Cortex of kidney (tissue), 1 donor: ENCODE measurements around the gene TMEM128.
"Not testable (repeated sequence)": the region's sequence is repeated elsewhere in the genome, so short reads cannot be mapped to it uniquely, and the experiment has no call there.

Experiments used
- DNase-seq: peaks from one replicate; lab custom pipeline; 2025; lab: John Stamatoyannopoulos, UW

The TMEM128 gene

GRCh38 chr4:4254666-4255065 lies 6.6 kb upstream of the TMEM128 start:
- no peak for DNase-seq

- DNase-seq, result no peak
Measured at GRCh38 chr4:4254199-4254598, 6.2 kb upstream of the TMEM128 start.

DNA sequence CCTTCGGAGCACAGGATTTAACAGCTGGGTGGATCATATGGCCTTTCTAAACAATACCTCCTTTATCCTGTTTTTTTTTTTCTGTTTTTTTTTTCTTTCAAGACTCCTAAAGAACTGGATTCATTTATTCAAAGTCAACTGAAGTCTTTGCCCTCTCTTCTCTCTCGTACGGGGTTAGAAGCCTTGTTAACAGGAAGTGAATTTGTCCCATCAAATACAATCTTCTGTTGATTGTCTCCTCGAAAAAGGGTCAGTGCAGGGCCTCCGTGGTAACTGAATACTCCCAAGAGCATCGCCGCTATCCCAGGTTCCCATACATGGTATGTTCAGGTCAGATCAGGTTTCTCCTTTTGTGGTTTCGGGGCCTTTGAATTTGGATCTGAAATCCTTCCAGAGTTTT lies 1.8 kb upstream of the TMEM128 start:
- DNase-seq, result no peak

GRCh38 chr4:4249342-4249741 lies 1.3 kb upstream of the TMEM128 start:
- not testable (repeated sequence) for DNase-seq

- no peak for DNase-seq
Measured at GRCh38 chr4:4248885-4249203, 821 bp upstream of the TMEM128 start.

DNA sequence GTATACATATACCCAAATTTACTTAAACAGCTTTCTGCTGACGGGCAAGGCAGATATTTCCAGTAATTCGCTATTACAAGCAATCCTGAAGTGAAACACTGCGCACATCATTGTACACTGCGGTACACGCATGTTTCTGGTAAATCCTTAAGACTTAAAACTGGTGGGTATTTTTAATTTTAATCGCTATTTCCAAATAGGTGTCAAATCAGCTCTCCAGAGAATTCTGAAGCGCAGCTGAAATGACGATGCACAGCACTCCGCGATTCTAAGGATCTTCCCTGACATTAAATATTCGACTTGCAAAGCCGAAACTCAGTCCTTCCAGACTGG lies 361 bp downstream of the TMEM128 start:
- DNase-seq, result no peak

GRCh38 chr4:4245172-4245571 lies 2.9 kb downstream of the TMEM128 start:
- DNase-seq, result no peak

DNA sequence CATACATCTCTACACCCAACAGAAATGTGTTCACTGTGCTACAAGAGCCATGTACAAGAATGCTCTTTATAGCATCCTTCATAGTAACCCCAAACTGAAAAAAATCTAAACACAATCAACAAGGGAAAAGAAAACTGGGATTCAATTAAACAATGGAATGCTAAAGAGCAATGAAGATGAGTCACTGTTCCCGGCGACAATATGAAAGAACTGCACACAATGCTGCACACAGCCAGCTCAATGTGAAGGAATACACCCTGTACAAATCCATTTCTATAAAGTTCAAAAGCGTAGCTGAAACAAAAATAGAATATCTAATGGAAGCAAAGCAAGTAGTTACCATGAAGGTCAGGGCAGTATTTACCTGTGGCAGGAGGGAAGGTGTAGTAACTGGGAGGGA lies 8.5 kb downstream of the TMEM128 start:
- not testable (repeated sequence) for DNase-seq

GRCh38 chr4:4233610-4234009 lies 14.4 kb downstream of the TMEM128 start:
- DNase-seq, result no peak

DNA sequence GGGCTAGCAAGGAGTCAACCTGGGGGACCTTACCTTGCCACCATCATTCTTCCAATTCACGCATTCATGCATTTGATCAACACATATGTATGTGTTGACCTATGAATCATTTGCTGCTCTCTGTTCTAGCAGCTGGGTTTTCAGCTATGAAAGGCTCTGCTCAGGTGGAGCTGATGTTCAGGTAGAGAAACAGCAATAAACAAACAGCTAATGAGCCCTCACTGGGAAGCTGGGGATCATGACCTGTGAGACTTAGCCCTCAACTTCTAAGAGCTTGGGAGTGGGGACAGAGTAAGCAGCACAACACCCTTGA lies 19.7 kb downstream of the TMEM128 start:
- DNase-seq, result no peak

DNA sequence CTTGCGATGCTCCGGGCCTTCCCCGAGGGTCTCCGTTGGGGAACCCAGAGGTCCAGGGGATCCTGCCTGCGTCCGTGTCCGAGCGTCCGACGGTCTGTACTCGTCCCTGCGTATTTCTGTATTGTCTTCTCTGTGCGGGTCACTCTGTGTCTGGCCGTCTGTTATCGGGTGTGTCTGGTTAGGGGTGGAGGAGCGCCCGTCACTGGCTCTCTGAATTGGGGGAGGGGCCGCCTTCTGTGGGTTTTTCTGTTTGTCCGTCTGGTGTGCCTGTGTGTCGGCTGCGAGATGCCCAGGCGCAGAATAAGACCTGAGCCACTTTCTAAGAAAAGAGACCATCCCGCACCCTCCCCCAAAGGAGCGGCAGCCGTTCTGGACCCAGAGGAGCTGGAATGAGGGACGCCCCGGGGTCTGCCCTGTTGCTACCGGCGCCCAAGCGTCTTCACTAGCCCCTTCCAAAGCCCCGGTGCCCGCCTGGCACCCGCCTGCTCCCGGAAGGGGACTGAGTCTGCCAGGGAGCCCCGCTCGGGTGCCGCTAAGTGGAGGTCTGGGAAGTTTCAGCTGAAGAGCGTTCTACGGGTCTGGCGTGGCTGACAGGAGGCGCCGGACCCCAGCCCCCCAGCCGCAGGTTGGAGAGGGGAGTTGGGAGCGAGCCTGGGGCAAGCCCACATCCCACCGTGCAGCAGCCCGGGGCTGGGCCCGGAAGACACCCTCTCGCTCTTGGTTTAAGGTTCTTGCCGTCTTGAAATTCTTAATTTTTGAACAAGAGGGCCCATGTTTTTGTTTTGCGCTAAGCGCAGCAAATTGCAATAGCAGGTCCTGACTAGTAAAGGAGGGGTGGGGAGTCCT lies 20.3 kb downstream of the TMEM128 start:
- DNase-seq, result no peak

- no peak for DNase-seq
Measured at GRCh38 chr4:4226606-4227438, 21.2 kb downstream of the TMEM128 start, which contains the start of gene OTOP1. OTOP1 (minus strand) TSS chr4:4226929; CDS start chr4:4226864, 65 bp downstream.

DNA sequence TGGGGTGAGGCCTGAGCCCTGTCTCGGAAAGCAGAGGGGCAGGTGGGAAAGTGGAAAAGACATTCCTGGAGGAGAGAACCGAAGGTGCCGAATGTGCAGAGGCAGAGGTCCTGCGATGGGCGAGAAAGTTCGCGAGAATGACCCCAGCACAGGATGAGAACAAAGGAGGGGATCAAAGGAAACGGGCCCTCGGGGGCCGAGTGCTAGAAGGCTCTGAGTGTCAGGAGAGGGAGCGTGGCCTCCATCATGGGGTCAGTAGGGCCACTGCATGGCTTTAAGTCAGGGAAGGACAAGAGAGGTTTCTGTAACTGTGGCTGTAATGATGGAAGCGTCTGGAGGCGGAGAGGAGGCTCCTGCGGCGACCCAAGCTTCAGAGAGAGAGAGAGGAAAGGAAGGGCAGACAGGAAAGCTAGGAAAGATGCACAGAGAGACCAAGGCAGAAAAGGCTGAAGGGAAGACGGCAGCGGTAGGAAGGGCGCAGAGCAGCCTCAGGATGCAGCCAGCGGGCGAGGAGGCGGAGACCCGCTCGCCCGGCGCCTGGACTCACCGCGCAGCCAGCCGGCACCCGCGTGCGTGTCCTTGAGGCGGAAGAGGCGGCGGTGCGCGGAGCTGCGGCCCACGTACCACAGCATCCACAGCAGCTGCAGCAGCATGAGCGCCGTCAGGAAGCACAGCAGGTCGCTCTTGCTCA lies 22.0 kb downstream of the TMEM128 start:
- no peak for DNase-seq

DNA sequence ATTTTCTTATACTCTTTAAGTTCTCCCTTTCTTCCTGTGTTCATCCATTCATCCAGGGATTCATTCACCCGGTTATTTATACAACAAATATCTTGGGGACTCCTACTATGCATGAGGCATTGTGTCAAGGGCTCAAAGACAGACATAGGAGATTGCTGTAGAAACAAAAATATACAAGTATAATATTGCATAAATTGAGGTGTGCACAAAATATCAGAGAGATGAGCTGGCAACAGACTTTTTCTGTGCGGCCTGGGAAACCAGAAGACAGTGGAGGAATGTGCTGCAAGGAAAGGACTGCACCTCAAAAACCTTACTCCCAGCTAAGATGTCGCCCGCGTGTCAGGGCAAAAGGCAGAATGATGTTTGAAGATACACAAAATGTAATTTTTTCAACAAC lies 30.9 kb downstream of the TMEM128 start:
- no peak for DNase-seq

GRCh38 chr4:4216648-4217047 lies 31.4 kb downstream of the TMEM128 start:
- DNase-seq, result no peak

- DNase-seq, result not testable (repeated sequence)
Measured at GRCh38 chr4:4213674-4214073, 34.3 kb downstream of the TMEM128 start.

DNA sequence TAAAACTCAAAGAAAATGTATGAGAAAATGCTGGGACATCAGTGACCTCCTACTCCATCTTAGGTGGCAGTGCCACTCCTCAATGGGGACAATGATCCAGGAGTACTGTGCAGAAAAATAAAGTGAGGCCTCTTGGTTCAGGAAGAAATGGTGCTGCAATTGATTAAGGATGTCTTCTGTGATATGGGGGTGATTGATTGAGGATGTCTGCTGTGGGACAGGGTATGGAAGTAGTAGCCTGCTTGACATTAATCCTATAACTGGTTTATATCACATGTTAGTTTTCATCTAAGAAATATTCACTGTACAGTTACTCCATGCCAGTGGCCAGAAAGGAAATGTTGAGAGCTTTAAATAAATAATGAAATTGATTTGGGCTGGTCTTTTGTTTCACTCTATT lies 41.8 kb downstream of the TMEM128 start:
- DNase-seq, result no peak

DNA sequence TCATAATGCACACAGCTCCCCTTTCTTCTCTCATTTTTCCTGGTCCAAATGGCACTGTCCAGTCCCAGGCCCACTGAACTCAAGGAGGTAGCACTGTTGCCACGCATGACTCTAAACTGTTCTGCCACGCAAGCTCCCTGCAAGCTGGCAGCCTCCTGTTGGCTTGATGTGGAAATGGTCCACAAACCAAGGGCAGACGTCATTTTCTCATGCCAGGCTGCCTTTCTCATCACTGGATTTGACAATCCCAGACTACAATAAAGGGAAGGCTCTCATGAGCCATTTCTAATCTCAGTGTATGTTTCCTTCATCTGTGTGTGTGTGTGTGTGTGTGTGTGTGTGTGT lies 43.6 kb downstream of the TMEM128 start:
- no peak for DNase-seq

- DNase-seq, result no peak
Measured at GRCh38 chr4:4203688-4204400, 44.2 kb downstream of the TMEM128 start.

- DNase-seq, result no peak
Measured at GRCh38 chr4:4202510-4202909, 45.5 kb downstream of the TMEM128 start.

DNA sequence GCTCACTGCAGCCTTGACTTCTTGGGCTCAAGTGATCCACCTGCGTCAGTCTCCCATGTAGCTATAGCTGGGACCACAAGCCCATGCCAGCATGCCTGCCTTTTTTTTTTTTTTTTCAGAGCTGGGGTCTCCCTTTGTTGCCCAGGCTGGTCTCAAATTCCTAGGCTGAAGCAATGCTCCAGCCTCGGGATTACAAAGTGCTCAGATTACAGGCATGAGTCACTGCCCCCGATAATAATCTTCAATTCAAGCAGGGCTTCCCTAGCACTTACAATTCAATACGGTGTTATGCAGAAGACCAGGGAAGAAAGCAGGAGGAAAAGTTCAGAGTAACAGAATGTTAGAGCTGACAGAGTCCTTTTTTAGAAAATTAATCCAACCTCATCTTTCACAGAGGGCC lies 47.4 kb downstream of the TMEM128 start:
- DNase-seq, result no peak

GRCh38 chr4:4195354-4195753 lies 52.7 kb downstream of the TMEM128 start:
- DNase-seq, result no peak
